Stimulated activated naive CD8-positive, alpha-beta T cell treated with anti-CD3 and anti-CD28 coated beads, Interleukin-15, Interleukin-2, amounts not matched to agents 100 ng/mL and 50 ng/mL, for 24 hours (primary cell): Measurements from ENCODE around the gene PARVG.

Experiments
- H3K27ac Mint-ChIP-seq: one replicate; pipeline ENCODE4 v1.8.0; 2021; ENCODE audit warnings: mild to moderate bottlenecking, mixed read lengths
- H3K27me3 Mint-ChIP-seq: one replicate; pipeline ENCODE4 v1.8.0; 2021; ENCODE audit warnings: mixed read lengths
- H3K36me3 Mint-ChIP-seq: one replicate; pipeline ENCODE4 v1.8.0; 2021; ENCODE audit warnings: low read depth, mixed read lengths
- H3K4me1 Mint-ChIP-seq: one replicate; pipeline ENCODE4 v1.8.0; 2021; ENCODE audit warnings: low read depth, mixed read lengths
- H3K4me3 Mint-ChIP-seq: one replicate; pipeline ENCODE4 v1.8.0; 2021; ENCODE audit warnings: mild to moderate bottlenecking, mixed read lengths
- H3K9me3 Mint-ChIP-seq: one replicate; pipeline ENCODE4 v1.8.0; 2021; ENCODE audit warnings: mixed read lengths

PARVG gene

GRCh38 chr22:44256556-44257485, 76.1 kb downstream of the PARVG start:
- Mint-ChIP-seq H3K27ac (no peak overlapping the region), H3K4me3 (no peak overlapping the region), H3K27me3 (no peaks in the 10 kb centered on the region), H3K4me1 (no peaks in the 10 kb centered on the region), H3K9me3 (no peaks in the 10 kb centered on the region), H3K36me3 (no peaks in the 10 kb centered on the region)
